GM21529 (cell line): ENCODE data around the gene NHSL1.

Experiments
- ATAC-seq: cut with Tn5 transposase; IDR thresholded peaks from one replicate; pipeline ENCODE4 v1.9.1; 2021; ENCODE audit not compliant: unreplicated experiment

NHSL1 gene

DNA sequence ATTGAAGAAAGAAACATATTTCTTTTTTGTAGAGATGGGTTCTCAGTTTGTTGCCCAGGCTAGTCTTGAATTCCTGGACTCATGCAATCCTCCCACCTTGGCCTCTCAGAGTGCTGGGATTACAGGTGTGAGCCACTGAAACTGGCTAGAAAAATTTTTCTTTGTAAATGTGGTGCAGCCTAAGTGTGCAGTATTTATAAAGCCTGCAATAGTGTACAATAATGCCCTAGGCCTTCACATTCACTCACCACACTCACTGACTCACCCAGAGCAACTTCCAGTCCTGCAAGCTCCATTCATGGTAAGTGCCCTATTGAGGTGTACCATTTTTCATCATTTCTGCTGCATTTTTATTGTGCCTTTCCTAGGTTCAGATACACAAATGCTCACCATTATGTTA lies 31.4 kb downstream of the NHSL1 start:
- ATAC-seq, result no peak

DNA sequence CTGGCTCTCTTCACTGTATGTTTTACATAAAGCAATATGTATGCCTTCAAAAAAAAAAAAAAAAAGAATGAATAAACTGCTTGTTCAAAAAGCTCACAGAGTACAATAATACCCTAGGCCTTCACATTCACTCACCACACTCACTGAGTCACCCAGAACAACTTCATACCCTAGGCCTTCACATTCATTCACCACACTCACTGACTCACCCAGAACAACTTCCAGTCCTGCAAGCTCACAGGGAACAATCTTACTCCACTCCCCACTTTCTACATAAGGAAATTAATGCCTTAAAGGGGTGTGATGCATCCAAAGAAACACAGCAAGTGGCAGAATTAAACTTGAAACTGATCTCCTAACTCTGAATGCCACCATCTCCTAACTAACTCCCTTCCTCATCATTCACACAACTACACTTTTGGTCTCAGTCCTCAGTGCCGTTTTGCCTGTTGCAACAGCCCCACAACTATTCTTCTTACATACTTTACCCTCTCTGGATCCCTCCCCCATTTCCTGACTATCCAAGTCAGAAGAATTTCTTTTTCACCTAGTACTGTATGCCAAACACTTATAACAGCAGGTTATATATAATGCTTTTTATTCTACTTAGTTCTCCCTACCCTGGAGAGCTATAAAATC lies 34.2 kb downstream of the NHSL1 start:
- ATAC-seq, result no peak

DNA sequence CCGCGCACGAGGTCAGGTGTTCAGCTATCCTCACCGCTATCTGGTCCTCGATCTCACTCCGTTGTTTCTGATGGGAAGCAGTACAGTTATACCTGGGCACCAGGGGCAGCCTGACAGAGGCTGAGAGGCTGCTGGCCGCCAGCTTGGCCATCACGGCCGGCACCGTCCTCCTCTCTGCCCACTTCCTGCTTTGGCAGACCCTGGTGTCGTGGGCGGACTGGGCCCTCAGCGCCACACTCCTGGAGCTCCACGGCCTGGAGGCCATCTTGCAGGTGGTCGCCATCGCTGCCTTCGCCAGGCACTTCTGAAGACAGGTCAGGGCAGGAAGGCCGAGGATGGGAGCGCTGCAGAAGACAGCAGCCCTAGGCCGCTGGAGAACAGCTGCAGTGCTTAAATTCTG lies 35.2 kb downstream of the NHSL1 start:
- ATAC-seq, result no peak

DNA sequence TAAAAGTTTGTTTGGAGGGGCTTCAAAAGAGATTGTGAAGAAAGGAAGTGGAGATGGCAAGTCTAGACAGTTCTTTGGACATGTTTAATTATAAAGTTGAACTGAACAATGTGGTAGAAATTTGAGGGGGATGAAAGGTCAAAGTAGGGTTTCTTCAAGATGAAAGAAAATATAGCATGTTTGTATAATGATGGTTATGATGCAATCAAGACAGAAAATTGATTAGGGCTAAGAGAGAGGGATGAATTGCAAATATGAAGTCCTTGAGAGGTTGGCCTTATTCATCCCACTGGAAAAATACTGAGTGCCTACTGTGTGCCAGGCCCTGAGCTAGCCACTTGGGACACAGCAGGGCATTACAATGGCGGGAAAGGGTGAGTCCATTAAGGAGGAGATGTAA lies 37.6 kb downstream of the NHSL1 start:
- no peak for ATAC-seq

DNA sequence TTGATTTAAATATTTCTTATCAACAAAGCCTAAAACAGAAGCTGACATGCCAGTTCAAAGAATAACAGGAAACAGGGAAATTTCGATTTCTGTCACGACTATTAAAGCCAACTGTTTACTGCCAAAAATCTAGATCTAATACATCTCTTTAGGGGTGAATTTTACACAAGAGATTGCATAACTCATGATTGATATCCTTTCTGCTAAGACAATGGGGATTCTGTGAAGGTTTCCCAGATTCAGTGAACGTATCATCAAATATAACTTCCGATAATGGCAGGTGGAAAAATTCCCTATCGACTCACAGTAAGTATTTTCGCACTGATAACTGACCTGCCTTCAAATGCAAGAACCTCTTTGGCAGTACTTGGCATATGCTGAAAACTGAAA lies 42.9 kb downstream of the NHSL1 start:
- peak; percentile 25 for ATAC-seq

DNA sequence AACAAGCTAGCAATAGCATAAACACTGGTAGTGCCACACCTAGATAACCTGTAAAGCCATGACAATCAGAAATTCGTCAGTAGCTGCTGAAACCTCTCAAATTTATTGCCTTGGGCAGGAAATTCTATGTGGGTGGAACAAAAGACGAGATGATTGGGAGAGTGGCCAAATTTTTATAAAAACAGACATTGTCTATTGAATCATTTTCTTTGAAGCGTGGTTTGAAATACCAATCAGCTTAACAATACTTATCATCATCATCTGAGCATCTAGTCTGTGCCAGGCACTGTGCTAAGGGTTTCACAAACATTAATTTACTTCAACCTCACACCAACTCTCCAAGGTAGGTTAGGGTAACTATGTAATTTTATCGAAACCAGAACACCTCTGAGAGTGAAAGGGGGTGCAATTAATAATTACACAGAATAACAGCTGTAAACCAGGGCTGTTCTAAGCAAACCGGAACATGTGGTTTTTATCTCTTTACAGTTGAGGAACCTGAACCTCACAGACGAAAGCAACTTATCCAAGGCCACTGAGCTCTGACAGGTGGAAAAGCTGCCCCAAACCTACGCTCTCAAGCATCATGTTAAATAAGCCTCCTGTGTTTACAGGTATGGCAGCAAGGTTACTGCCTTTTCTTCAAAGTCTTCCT lies 43.4 kb downstream of the NHSL1 start:
- peak; percentile 93 for ATAC-seq

DNA sequence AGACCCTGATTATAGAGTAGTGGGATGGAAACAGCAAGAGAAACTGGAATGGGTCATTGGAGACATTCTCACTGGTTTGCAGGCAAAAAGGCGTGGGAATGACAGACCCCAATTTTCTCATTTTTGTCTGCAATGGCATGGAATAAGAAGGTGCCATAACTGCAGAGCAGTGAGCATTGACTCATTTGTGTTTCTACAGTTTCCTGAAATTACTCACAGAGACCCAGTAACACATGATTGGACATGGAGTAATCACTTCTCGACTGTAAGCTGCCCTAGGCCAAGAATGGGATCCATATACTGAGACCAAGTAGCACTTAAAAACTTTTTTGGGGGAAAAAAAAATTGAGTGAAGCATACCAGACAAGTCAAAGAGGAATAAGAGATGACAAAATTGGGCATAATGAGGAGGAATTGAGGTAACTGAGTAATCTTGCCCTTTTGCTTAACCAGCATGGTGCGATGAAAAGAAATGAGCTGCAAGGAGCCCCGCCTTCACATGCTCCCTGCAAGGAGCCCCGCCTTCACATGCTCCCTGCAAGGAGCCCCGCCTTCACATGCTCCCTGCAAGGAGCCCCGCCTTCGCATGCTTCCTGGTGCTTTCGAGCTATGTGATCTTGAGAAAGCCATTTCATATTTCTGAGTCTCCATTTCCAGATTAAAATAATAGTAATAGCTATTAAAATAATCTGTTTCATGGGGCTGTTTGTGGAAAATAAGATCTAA lies 44.1 kb downstream of the NHSL1 start:
- ATAC-seq, result no peak

DNA sequence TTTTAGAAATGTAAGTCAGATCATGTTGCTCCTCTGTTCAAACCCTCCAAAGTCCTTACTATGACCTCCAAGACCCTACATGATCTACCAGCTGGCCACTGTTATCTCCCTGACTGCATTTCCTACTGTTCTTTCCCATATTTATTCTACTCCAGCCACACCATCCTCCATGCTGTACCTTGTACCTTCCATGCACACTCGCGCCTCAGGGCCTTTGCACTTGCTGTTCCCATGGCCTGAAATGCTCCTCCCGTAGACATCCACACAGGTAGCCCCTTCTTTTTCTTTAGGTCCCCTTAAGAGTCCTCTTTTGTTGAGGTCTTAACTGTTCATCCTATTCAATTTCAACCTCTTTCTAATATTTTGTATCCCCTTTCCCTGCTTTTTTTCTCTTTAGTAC lies 48.3 kb downstream of the NHSL1 start:
- no peak for ATAC-seq

DNA sequence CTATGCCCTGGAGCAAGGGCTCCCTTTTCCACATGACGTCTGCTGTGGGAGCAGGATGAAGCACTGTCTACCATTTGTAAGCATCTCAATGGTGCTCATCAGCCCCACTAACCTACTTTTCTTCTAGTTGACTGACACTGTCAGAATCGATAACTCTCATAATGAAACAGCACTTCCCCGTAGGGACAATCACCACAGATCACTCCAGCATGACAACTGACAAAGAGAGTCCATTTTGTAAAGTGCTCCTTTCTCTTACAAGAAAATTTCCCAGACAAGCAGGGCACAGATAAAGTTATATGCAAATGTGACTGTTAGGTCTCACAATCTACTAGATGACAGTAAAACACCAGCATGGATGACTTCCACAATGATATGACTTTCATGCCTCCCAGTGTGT lies 48.8 kb downstream of the NHSL1 start:
- ATAC-seq, result peak; percentile 42

DNA sequence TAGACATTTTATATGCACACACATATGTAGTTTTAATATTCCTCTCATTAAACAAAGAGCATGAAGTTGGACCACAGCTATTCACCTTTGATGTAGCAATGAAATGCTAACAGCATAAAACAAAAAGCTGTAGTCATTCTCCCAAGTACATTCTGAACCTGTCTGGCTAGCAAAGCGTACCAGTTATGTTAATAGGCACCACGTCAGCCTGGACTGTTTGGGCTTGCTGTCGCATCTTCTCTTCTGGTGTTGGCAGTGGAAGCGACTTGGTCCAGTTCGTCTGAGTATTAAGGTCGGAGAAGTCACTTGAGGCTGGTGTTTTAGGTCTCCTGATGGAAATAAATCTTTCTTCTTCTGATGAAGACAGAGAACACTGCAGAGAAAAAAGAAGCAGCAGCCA lies 52.5 kb downstream of the NHSL1 start:
- ATAC-seq, result no peak

DNA sequence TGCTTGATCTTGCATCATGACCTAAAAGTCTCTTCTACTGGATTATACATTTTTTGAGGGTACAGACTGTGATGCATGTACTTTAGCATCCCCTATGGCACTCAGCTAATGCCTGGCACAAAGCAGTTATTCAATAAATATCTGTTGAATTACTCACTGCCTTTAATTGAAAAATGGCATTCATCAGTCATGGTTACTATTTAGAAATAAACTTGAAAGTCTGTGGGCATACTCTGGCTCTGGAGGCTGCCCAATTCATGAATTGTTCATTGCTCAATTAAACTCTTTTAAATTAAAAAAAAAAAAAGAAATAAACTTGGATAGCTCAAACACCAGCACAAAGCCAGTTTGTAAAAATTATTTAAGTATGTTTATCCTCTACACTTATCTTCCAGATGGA lies 55.3 kb downstream of the NHSL1 start:
- ATAC-seq, result no peak

DNA sequence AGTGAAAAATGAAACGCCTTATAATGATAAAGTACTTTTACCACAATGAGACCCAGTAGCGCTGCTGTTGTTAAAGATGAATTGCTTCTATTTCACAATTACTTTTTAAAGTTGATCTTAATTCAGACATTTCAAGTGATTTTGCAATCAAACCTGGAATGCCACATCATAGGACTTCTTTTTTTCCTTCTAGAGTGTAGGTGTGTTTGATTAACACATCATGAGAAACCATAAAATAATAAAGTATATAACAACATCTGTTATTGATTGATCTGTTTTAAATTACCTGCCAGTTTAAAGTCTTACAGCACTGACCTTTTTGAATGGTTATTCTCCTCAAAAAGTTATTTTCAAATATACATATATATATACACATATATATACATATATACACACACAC lies 56.6 kb downstream of the NHSL1 start:
- ATAC-seq, result no peak

DNA sequence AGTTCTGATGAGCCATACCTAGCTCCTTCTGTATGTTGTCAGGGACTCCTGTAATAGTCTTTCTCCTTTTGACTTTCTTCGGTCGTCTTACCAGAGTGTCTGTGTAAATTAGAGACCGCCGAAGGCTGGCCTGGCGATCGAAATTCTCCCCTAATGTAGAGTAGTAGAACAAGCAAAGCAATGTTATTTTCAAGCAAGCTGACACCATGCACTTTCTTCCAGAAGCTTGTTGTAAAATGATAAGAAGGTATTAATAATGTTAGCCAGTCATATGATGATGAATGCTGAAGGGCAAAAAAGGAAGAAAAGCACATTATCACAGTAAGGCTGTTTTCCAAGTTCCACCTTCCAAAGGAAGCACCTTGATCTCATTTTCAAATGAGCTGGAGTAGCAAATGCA lies 57.3 kb downstream of the NHSL1 start:
- no peak for ATAC-seq

DNA sequence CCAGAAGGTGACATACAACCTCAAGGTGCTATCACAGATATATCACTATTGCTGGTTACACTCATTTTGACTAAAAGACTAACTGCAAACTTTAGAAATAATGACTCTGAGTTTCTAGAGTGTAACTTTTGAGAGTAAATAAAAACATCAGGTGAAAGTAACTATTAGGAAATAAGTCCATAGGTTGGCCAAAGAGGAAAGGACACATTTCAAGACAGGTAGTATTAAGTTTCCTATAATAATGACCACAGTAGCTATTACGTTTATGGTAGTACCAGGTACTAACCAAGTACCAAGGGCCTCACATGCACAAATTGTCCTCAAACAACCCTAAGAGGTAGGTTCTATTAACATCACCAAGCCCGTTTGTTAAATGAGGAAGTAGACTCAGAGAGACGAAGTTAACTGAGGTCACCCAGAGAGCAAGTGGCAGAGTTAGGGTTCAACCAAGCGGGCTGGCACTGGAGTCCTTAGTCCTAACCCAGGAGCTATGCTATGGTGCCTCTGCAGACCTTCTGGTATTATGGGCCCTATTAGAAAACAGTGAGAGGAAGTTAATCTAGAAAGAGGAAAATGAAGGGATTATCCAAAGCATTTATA lies 58.4 kb downstream of the NHSL1 start:
- no peak for ATAC-seq

DNA sequence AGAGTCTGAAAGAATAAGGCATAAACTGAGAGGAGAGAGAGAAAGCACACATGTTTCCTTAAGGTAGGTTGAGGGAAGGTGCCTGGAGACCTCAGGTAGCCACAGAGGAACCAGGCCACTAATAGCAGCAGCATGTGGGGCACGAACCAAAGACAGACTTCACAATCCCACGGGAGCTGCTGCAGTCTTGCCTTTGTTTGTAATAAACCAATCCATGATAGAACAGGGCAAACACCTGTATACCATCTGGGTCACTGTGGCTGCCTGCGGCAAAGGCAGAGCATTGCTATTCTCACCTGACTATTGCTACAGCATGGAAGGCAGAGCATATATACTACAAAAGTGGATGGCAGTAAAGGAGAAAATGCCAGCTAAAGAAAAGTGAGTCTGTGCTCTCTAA lies 59.0 kb downstream of the NHSL1 start:
- ATAC-seq, result no peak

DNA sequence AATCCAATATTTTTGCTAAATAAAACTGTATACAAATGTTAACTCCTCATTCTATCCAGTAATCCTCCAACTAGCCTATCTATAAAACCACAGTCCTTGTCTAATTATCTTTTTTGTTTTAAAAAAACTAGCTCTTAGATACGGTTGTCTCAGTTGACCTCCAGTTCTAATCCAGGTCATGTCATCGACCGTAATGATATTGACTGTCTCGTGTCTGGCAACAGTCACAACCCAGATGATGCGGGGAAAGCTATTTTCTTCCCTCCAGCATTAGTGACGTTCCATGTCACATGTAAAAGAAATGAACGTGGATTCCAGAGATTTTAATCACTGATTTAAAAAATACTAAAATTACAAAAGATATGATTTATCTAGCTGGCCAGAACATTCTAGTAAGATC lies 59.7 kb downstream of the NHSL1 start:
- no peak for ATAC-seq

DNA sequence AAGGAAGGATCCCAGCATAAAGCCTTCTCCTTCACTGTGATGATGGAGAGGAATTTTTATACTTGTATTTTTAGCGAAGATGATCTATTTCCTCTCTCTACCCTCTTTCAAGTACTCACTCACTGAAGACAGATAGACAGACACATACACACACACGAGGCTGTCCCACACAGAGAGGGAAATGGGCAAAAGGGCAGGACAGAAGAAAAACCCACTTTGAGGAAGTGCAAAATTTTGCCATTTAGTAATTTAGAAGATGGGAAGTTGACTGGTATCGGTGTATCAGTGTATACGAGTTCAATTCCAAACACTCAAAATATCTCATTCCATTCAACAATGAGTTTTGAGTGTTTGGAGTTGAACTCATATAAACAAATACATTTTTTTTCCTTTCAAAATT lies 64.4 kb downstream of the NHSL1 start:
- no peak for ATAC-seq

DNA sequence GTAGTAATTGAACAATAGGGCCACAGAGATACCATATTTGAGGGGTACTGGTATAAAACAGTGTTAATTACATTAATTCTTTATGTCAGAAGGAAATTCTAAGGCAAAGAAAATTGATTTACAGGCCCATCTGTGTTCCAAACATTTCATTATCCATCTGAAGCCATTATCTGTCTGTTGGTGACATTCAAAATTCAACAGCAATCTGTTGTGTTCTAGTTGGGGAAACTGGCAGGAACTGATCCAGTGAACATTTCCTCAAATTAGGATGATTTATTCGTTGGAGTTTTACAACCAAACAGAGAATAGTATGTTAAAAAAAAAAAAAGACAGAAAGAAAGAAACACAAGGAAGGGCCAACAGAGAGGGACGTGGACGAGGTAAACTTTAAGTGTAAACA lies 65.2 kb downstream of the NHSL1 start:
- ATAC-seq, result no peak

DNA sequence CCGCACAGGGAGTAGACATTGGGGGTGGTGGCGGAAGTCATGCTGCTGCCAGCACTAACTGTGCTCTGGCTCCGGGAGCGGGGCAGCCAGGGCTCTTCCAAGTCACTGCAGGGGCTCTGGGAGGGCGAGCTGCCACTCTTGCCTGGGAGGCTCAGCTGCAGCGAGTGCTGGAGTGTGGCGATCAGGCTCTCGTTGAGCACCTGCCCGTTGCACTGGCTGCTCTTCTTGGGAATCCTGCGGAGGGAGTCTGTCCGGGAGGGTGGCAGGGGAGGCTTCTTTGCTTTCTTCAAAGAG lies 67.3 kb downstream of the NHSL1 start:
- no peak for ATAC-seq

DNA sequence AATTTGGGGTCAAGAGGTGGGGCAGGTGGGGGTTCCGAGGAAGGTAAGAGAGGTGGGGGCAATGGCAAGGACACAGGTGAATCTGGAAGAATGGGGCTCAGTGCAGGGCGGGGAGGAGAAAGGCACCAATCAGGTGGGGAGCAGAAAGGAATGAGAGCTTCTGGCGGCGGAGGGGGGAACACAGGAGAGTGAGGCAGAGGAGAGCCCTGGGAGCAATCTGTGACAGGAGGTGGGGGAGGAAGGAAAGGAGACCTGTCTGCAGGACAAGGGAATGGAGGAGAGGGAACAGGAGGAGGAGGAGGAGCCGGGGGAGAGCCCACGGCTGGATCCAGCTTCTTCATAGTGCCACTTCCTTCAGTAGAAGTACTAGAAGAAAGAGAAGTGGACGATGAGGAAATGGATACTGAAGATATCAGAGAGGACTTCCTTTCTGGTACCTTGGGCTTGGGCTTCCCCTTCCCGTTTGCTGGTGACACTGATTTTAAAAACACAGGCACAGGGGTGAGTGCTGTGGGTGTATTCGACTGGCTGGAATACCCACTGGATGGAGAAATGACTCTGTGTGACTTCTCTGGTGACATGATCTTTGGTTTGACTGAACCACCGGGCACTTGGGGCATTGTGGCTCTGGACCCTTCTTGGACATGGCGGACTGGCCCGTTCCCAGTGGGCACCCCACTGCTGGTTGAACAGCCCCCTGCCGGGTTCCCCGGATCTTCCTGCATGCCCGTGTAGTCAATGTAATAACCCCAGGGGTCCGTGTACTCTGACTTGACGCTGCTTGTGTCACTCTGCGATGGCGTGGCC lies 67.8 kb downstream of the NHSL1 start:
- ATAC-seq, result no peak

DNA sequence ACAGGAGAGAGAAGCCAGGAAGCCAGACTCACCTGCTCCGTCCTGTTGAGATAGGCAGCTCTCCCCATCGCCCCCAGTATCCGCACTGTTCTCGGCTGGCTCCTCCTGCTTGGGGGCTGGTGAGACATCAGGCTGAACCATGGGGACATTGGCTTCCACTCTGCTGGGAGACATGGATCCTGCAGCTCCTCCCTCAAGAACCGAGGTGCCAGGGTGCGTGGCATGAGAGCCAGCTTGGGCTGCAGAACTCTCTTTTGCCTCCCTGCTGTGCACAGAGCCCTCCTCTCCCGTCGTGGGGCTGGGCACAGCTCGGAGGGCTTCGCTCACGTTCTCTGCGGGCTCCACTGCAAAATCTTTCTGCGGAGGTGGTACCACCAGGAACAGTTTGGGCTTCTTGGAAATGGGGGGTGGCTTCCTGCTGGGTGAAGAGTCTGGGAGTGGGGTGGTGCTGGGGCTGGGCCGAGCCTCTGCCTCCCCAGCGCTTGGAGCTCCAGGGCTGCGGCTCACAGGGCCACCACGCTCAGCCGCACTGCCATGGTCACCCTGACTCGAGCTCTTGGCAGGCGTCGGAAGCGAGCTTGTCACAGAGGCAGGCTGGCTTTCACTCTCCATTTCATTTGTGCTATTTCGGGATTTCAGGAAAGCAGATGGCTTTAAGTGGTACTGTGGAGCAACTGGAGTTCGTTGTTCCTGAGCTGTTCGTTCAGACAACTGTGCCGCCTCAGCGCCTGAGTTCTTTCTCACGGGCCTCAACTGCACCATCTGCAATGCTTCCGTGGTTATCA lies 68.7 kb downstream of the NHSL1 start:
- no peak for ATAC-seq
